GM21360 (cell line): ENCODE results near the gene KCND3.

ENCODE experiments used
- ATAC-seq: cut with Tn5 transposase; IDR thresholded peaks from one replicate; pipeline ENCODE4 v1.9.1; 2021; ENCODE audit warnings: mild to moderate bottlenecking, moderate library complexity; ENCODE audit not compliant: unreplicated experiment

Gene KCND3

GRCh38 chr1:111733183-111733991 is 256.1 kb downstream of the KCND3 start:
- ATAC-seq, result no peak

- no peak for ATAC-seq
Measured at GRCh38 chr1:111732718-111733117, 256.8 kb downstream of the KCND3 start.

- ATAC-seq, result no peak
Measured at GRCh38 chr1:111731956-111732355, 257.5 kb downstream of the KCND3 start.

- ATAC-seq, result no peak
Measured at GRCh38 chr1:111730706-111731105, 258.8 kb downstream of the KCND3 start.

GRCh38 chr1:111729946-111730681 is 259.4 kb downstream of the KCND3 start:
- no peak for ATAC-seq

- ATAC-seq, result no peak
Measured at GRCh38 chr1:111729271-111729921, 260.1 kb downstream of the KCND3 start.

- no peak for ATAC-seq
Measured at GRCh38 chr1:111727056-111727455, 262.4 kb downstream of the KCND3 start.

GRCh38 chr1:111725192-111725591 is 264.3 kb downstream of the KCND3 start:
- ATAC-seq, result no peak

GRCh38 chr1:111723871-111724270 is 265.6 kb downstream of the KCND3 start:
- ATAC-seq, result no peak

GRCh38 chr1:111723091-111723806 is 266.2 kb downstream of the KCND3 start:
- ATAC-seq, result no peak

- ATAC-seq, result no peak
Measured at GRCh38 chr1:111720977-111721786, 268.3 kb downstream of the KCND3 start.
